HCT116 (cell line): ENCODE measurements around the gene PLEKHA5. TPM values are rescaled to one million over a fixed set of nuclear protein-coding genes. Genes with fewer than 3 reads are reported as not detected.

ENCODE experiments used
- ATAC-seq: fragments of 200-7000 bp; cut with Tn5 transposase; 2 replicates; pipeline ENCODE4 v1.9.1; 2020; ENCODE audit warnings: mild to moderate bottlenecking, moderate library complexity
- BruUV-seq: library from RNA; stranded (reverse); fragments of 400-500 nt; replicated peaks from 2 replicates; lab custom pipeline; 2021; lab: Mats Ljungman, UMichigan
- CTCF ChIA-PET: fragments of 300-600 bp; sonication (Branson Sonifier 250); formaldehyde crosslinking; loops from one replicate; lab custom pipeline; 2021; ENCODE audit warnings: antibody characterized with exemption; lab: Charles Lee
- POLR2A ChIA-PET: fragments of 300-600, 350-600 bp; sonication (Branson Sonifier 250); formaldehyde crosslinking; loops from one replicate; lab custom pipeline; 2021; ENCODE audit warnings: antibody characterized with exemption; lab: Charles Lee
- RAD21 ChIA-PET, 2 experiments: fragments of 300-600 bp; sonication (Branson Sonifier 250); formaldehyde crosslinking; loops; one replicate each; lab custom pipeline; 2023; ENCODE audit warnings: low total read pairs in 2 of 2; ENCODE audit not compliant: uncharacterized antibody in 2 of 2, unreplicated experiment in 2 of 2, low non-redundant PET in 1 of 2; lab: Charles Lee
- DNase-seq: peaks from one replicate; pipeline ENCODE4 v3.0.0-alpha.2; 2010; ENCODE audit warnings: low read depth, low spot score
- H2AFZ ChIP-seq: fragments of 200-600 bp; shearing (Covaris generic), sonication (generic); 2 replicates; pipeline ENCODE4 v1.6.1; 2017; ENCODE audit warnings: low read depth, mixed run types, mixed read lengths, antibody characterized with exemption, low read length; ENCODE audit not compliant: poor library complexity, severe bottlenecking
- H3K27ac ChIP-seq: 2 replicates; pipeline ENCODE4 v1.5.1; 2012; ENCODE audit warnings: low read depth, low read length
- H3K27me3 ChIP-seq: fragments of 200-600 bp; sonication (generic); 2 replicates; pipeline ENCODE4 v1.6.1; 2016; ENCODE audit warnings: mixed run types, low read length, mixed read lengths; ENCODE audit not compliant: insufficient read depth
- H3K36me3 ChIP-seq, 2 experiments: fragments of 200-500 bp in 1 of 2; fragments of 200-600 bp in 1 of 2; sonication (Bioruptor generic) in 1 of 2; sonication (generic) in 1 of 2; 2 replicates each; pipeline versions ENCODE4 v1.5.1 to v1.6.1; 2014 to 2016; ENCODE audit warnings: low read length in 2 of 2, inconsistent platforms in 1 of 2, mixed read lengths in 1 of 2, mixed run types in 1 of 2; ENCODE audit not compliant: insufficient read depth in 2 of 2, control insufficient read depth in 1 of 2
- H3K4me1 ChIP-seq, 2 experiments: fragments of 200-600 bp in 1 of 2; sonication (generic) in 1 of 2; 2 replicates each; pipeline versions ENCODE4 v1.5.1 to v1.6.1; 2012 to 2017; ENCODE audit warnings: low read length in 2 of 2, inconsistent platforms in 1 of 2, mild to moderate bottlenecking in 1 of 2, mixed read lengths in 1 of 2, mixed run types in 1 of 2, moderate library complexity in 1 of 2; ENCODE audit not compliant: insufficient read depth in 2 of 2, control insufficient read depth in 1 of 2
- H3K4me2 ChIP-seq: fragments of 200-600 bp; sonication (generic); 2 replicates; pipeline ENCODE4 v1.6.1; 2017; ENCODE audit warnings: mixed run types, low read length, mixed read lengths
- H3K4me3 ChIP-seq, 2 experiments: fragments of 200-600 bp in 1 of 2; sonication (generic) in 1 of 2; replicated peaks in 1 of 2; 2 replicates each; pipeline ENCODE4 v1.5.1; 2011 to 2016; ENCODE audit warnings: low read length in 2 of 2, control low read depth in 1 of 2, low read depth in 1 of 2, mild to moderate bottlenecking in 1 of 2, mixed read lengths in 1 of 2, mixed run types in 1 of 2
- H3K79me2 ChIP-seq: fragments of 200-600 bp; sonication (generic); 2 replicates; pipeline ENCODE4 v1.6.1; 2017; ENCODE audit warnings: mild to moderate bottlenecking, mixed run types, low read length, moderate library complexity, mixed read lengths; ENCODE audit not compliant: insufficient read depth
- H3K9ac ChIP-seq: fragments of 200-600 bp; sonication (generic); 2 replicates; pipeline ENCODE4 v1.6.1; 2016; ENCODE audit warnings: low read length, mixed read lengths
- H3K9me2 ChIP-seq: fragments of 200-600 bp; sonication (generic), shearing (Covaris generic); 2 replicates; pipeline ENCODE4 v1.6.1; 2017; ENCODE audit warnings: mixed run types, mild to moderate bottlenecking, moderate library complexity; ENCODE audit not compliant: insufficient read depth
- H3K9me3 ChIP-seq, 2 experiments: fragments of 200-500 bp in 1 of 2; fragments of 200-600 bp in 1 of 2; sonication (Bioruptor generic) in 1 of 2; sonication (generic) in 1 of 2; 2 replicates each; pipeline ENCODE4 v1.6.1; 2014 to 2017; ENCODE audit warnings: low read length in 2 of 2, mixed read lengths in 2 of 2, inconsistent platforms in 1 of 2, low read depth in 1 of 2, mild to moderate bottlenecking in 1 of 2, mixed run types in 1 of 2, moderate library complexity in 1 of 2; ENCODE audit not compliant: control insufficient read depth in 1 of 2, insufficient read depth in 1 of 2
- H4K20me1 ChIP-seq: fragments of 200-600 bp; sonication (generic), shearing (Covaris generic); 2 replicates; pipeline ENCODE4 v1.6.1; 2017; ENCODE audit warnings: mixed run types, mild to moderate bottlenecking, moderate library complexity; ENCODE audit not compliant: insufficient read depth
- CEBPB ChIP-seq: IDR thresholded peaks from 2 replicates; pipeline ENCODE4 v1.6.1; 2012; ENCODE audit warnings: low read depth
- EGR1 ChIP-seq: IDR thresholded peaks from 2 replicates; pipeline ENCODE4 v1.6.1; 2012; ENCODE audit warnings: low read depth
- EZH2 ChIP-seq: fragments of 200-600 bp; sonication (generic); IDR thresholded peaks from 2 replicates; pipeline ENCODE4 v1.6.1; 2017; ENCODE audit warnings: antibody characterized with exemption, mixed run types
- EZH2phosphoT487 ChIP-seq: fragments of 200-600 bp; IDR thresholded peaks from 2 replicates; pipeline ENCODE4 v1.6.1; 2018; ENCODE audit warnings: antibody characterized with exemption, borderline replicate concordance
- JUND ChIP-seq: IDR thresholded peaks from 2 replicates; pipeline ENCODE4 v1.6.1; 2012
- RAD21 ChIP-seq: IDR thresholded peaks from 2 replicates; pipeline ENCODE4 v1.6.1; 2012; ENCODE audit warnings: low read depth, mild to moderate bottlenecking
- SIN3A ChIP-seq: IDR thresholded peaks from 2 replicates; pipeline ENCODE4 v1.6.1; 2012; ENCODE audit warnings: low read depth
- TCF7L2 ChIP-seq: IDR thresholded peaks from 2 replicates; pipeline ENCODE4 v1.7.0; 2011; ENCODE audit warnings: borderline replicate concordance, inconsistent platforms; ENCODE audit not compliant: insufficient read depth, insufficient read length; ENCODE audit errors: extremely low read depth
- intact Hi-C: fragments of 100-400 bp; cut with micrococcal nuclease; formaldehyde crosslinking; loops from 2 replicates; pipeline ENCODE4 v1.10.0; 2022
- total RNA-seq: library from RNA; stranded (reverse); gene quantifications from one replicate; pipeline ENCODE4 v1.2.1, GENCODE V29; 2021; ENCODE audit not compliant: unreplicated experiment
- TF ChIP-seq, protein P1 (sequence below): IDR thresholded peaks from 2 replicates; pipeline ENCODE4 v1.6.1; 2012; ENCODE audit warnings: low read depth
- TF ChIP-seq, protein P2 (sequence below): IDR thresholded peaks from 2 replicates; pipeline ENCODE4 v1.6.1; 2012
- TF ChIP-seq, protein P3 (sequence below), 3 experiments: fragments of 200-600 bp in 1 of 3; sonication (generic) in 1 of 3; IDR thresholded peaks in 2 of 3; conservative IDR thresholded peaks in 1 of 3; 2 replicates each; pipeline ENCODE4 v1.5.1; 2012 to 2017; ENCODE audit warnings: low read depth in 2 of 3, low read length in 2 of 3, antibody characterized with exemption in 1 of 3, borderline replicate concordance in 1 of 3, control low read depth in 1 of 3, mild to moderate bottlenecking in 1 of 3, mixed read lengths in 1 of 3, mixed run types in 1 of 3, moderate library complexity in 1 of 3; ENCODE audit not compliant: insufficient read depth in 1 of 3

PLEKHA5 gene
- total RNA-seq, 1 experiment from 2014 or later: 18.9 TPM

DNA sequence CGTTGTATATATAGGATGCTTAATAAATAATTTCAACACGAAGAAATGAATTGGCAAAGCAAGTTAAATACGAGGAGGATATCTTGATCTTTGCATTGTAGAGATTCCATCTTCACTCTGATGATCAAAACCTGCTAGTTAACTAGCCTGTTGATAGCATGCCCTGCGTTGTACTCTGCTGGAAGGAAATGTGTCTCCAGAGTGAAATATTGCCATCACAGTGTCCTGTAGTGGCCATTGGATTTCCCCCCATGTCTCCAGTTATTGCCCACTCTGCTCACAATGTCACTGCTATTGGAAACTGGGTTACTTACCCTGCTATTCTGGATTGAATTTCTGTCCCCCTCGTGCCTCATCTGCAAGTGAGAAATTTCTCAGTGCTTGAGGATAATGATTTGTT is 109.6 kb downstream of the PLEKHA5 start:
- Histone ChIP-seq H2AFZ (no peak overlapping the region), H3K27me3 (no peaks in the 10 kb centered on the region), H3K4me2 (no peak overlapping the region), H3K36me3 (no peaks in the 10 kb centered on the region), H3K9me3 (no peaks in the 10 kb centered on the region), H3K9me2 (no peaks in the 10 kb centered on the region), H3K9ac (no peak overlapping the region), H3K4me1 (no peaks in the 10 kb centered on the region), H3K4me3 (no peak overlapping the region), H3K27ac (no peak overlapping the region), H4K20me1 (peaks cover 4% of the 10 kb centered on the region; the same call in 1 of the 2 replicates), H3K79me2 (peaks cover 6% of the 10 kb centered on the region; the same call in 1 of the 2 replicates)
- RAD21 ChIA-PET: interaction anchor here in 1 of 2 experiments (0.7 kb wide), 1 partner anchor 493 kb away, joined by 5 read pairs; no protein-coding TSS in a partner anchor
- BruUV-seq: no TSS peak
- POLR2A ChIA-PET: no interaction called here
- ATAC-seq (no peak), DNase-seq (no peak)
- CTCF ChIA-PET: no interaction called here
- TF ChIP-seq EZH2: no peak
- TF ChIP-seq, protein P1, sequence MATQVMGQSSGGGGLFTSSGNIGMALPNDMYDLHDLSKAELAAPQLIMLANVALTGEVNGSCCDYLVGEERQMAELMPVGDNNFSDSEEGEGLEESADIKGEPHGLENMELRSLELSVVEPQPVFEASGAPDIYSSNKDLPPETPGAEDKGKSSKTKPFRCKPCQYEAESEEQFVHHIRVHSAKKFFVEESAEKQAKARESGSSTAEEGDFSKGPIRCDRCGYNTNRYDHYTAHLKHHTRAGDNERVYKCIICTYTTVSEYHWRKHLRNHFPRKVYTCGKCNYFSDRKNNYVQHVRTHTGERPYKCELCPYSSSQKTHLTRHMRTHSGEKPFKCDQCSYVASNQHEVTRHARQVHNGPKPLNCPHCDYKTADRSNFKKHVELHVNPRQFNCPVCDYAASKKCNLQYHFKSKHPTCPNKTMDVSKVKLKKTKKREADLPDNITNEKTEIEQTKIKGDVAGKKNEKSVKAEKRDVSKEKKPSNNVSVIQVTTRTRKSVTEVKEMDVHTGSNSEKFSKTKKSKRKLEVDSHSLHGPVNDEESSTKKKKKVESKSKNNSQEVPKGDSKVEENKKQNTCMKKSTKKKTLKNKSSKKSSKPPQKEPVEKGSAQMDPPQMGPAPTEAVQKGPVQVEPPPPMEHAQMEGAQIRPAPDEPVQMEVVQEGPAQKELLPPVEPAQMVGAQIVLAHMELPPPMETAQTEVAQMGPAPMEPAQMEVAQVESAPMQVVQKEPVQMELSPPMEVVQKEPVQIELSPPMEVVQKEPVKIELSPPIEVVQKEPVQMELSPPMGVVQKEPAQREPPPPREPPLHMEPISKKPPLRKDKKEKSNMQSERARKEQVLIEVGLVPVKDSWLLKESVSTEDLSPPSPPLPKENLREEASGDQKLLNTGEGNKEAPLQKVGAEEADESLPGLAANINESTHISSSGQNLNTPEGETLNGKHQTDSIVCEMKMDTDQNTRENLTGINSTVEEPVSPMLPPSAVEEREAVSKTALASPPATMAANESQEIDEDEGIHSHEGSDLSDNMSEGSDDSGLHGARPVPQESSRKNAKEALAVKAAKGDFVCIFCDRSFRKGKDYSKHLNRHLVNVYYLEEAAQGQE: no peak
- no peak for TF ChIP-seq CEBPB
- no peak for TF ChIP-seq JUND
- TF ChIP-seq RAD21: no peak
- TF ChIP-seq EZH2phosphoT487: no peak
- TF ChIP-seq, protein P2, sequence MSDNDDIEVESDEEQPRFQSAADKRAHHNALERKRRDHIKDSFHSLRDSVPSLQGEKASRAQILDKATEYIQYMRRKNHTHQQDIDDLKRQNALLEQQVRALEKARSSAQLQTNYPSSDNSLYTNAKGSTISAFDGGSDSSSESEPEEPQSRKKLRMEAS: no peak
- TF ChIP-seq SIN3A: no peak
- no peak for TF ChIP-seq EGR1
- TF ChIP-seq TCF7L2: no peak
- TF ChIP-seq, protein P3, sequence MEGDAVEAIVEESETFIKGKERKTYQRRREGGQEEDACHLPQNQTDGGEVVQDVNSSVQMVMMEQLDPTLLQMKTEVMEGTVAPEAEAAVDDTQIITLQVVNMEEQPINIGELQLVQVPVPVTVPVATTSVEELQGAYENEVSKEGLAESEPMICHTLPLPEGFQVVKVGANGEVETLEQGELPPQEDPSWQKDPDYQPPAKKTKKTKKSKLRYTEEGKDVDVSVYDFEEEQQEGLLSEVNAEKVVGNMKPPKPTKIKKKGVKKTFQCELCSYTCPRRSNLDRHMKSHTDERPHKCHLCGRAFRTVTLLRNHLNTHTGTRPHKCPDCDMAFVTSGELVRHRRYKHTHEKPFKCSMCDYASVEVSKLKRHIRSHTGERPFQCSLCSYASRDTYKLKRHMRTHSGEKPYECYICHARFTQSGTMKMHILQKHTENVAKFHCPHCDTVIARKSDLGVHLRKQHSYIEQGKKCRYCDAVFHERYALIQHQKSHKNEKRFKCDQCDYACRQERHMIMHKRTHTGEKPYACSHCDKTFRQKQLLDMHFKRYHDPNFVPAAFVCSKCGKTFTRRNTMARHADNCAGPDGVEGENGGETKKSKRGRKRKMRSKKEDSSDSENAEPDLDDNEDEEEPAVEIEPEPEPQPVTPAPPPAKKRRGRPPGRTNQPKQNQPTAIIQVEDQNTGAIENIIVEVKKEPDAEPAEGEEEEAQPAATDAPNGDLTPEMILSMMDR (IDR thresholded peaks at IDR 0.05 in 2 of 3, conservative IDR thresholded peaks at IDR 0.05 in 1 of 3; ENCODE audit: borderline replicate concordance in 1 of 3, insufficient read depth in 1 of 3, low read depth in 2 of 3, low read length in 2 of 3): no peak
- intact Hi-C loops: no loop called here
